HUES48 (cell line): ENCODE results near the gene CARD19.
A peak's percentile ranks its signal among the peaks of the same experiment; 100 is the strongest.

Source experiments
- H3K27ac ChIP-seq: one replicate; pipeline ENCODE4 v1.7.0; 2013; ENCODE audit warnings: low read depth, low read length, inconsistent platforms
- H3K27me3 ChIP-seq: 2 replicates; pipeline ENCODE4 v1.6.1; 2013; ENCODE audit warnings: mild to moderate bottlenecking, low read length; ENCODE audit not compliant: control insufficient read depth, insufficient read depth
- H3K36me3 ChIP-seq: 2 replicates; pipeline ENCODE4 v1.6.1; 2013; ENCODE audit warnings: low read length; ENCODE audit not compliant: control insufficient read depth, insufficient read depth
- H3K4me1 ChIP-seq: 2 replicates; pipeline ENCODE4 v1.6.1; 2013; ENCODE audit warnings: mild to moderate bottlenecking, low read length; ENCODE audit not compliant: control insufficient read depth, insufficient read depth
- H3K4me3 ChIP-seq: 2 replicates; pipeline ENCODE4 v1.5.1; 2013; ENCODE audit warnings: mild to moderate bottlenecking, low read depth, low read length
- H3K9ac ChIP-seq: 2 replicates; pipeline ENCODE4 v1.6.1; 2013; ENCODE audit warnings: mild to moderate bottlenecking, low read depth, low read length, moderate library complexity
- H3K9me3 ChIP-seq: 2 replicates; pipeline ENCODE4 v1.6.1; 2013; ENCODE audit warnings: low read length; ENCODE audit not compliant: control insufficient read depth, insufficient read depth

Gene CARD19

GRCh38 chr9:93057703-93058354, 38.2 kb upstream of the CARD19 start:
- no peaks in the 10 kb centered on the region for H3K36me3 ChIP-seq
- H3K27ac ChIP-seq: no peak overlapping the region
- peaks cover 33% of the 10 kb centered on the region for H3K4me1 ChIP-seq
- H3K4me3 ChIP-seq: peak overlapping the region; percentile 42; the same call in 1 of the 2 replicates
- H3K27me3 ChIP-seq: peaks cover 7% of the 10 kb centered on the region
- H3K9ac ChIP-seq: no peak overlapping the region
- H3K9me3 ChIP-seq: no peaks in the 10 kb centered on the region

- H3K4me1 ChIP-seq: peaks cover 26% of the 10 kb centered on the region
Observed at GRCh38 chr9:93058355-93059010, 37.5 kb upstream of the CARD19 start, which contains the start of gene SUSD3. SUSD3 (plus strand) TSS chr9:93058701; CDS start chr9:93058743, 42 bp downstream.

GRCh38 chr9:93059011-93059714, 36.9 kb upstream of the CARD19 start:
- Histone ChIP-seq H3K4me3 (peak overlapping the region; percentile 56), H3K27me3 (peaks cover 7% of the 10 kb centered on the region), H3K9me3 (no peaks in the 10 kb centered on the region), H3K9ac (no peak overlapping the region), H3K4me1 (peaks cover 19% of the 10 kb centered on the region; the same call in 1 of the 2 replicates), H3K36me3 (no peaks in the 10 kb centered on the region), H3K27ac (peak overlapping the region; percentile 3)

More at GRCh38 chr9:93058355-93059010, 37.5 kb upstream of the CARD19 start, which contains the start of gene SUSD3:
- Histone ChIP-seq H3K36me3 (no peaks in the 10 kb centered on the region), H3K9ac (no peak within 1 kb of the TSS), H3K4me3 (peak within 1 kb of the TSS; percentile 56), H3K27me3 (peaks cover 7% of the 10 kb centered on the region), H3K27ac (peak within 1 kb of the TSS; percentile 3), H3K9me3 (no peaks in the 10 kb centered on the region)

GRCh38 chr9:93059715-93060578, 36.1 kb upstream of the CARD19 start:
- no peaks in the 10 kb centered on the region for H3K36me3 ChIP-seq
- no peak overlapping the region for H3K9ac ChIP-seq
- peaks cover 19% of the 10 kb centered on the region; the same call in 1 of the 2 replicates for H3K4me1 ChIP-seq
- H3K4me3 ChIP-seq: no peak overlapping the region
- peak overlapping the region; percentile 3 for H3K27ac ChIP-seq
- H3K27me3 ChIP-seq: peaks cover 7% of the 10 kb centered on the region
- no peaks in the 10 kb centered on the region for H3K9me3 ChIP-seq

- Histone ChIP-seq H3K9ac (no peak overlapping the region), H3K4me1 (peaks cover 19% of the 10 kb centered on the region; the same call in 1 of the 2 replicates), H3K4me3 (no peak overlapping the region), H3K9me3 (no peaks in the 10 kb centered on the region), H3K27me3 (peaks cover 7% of the 10 kb centered on the region), H3K27ac (no peak overlapping the region), H3K36me3 (no peaks in the 10 kb centered on the region)
Observed at GRCh38 chr9:93060746-93061259, 35.2 kb upstream of the CARD19 start.

GRCh38 chr9:93061260-93061751, 34.7 kb upstream of the CARD19 start:
- Histone ChIP-seq H3K9me3 (no peaks in the 10 kb centered on the region), H3K4me1 (peaks cover 19% of the 10 kb centered on the region; the same call in 1 of the 2 replicates), H3K9ac (no peak overlapping the region), H3K27me3 (peaks cover 7% of the 10 kb centered on the region), H3K27ac (no peak overlapping the region), H3K4me3 (no peak overlapping the region), H3K36me3 (no peaks in the 10 kb centered on the region)

GRCh38 chr9:93061791-93062763, 33.9 kb upstream of the CARD19 start:
- no peak overlapping the region for H3K4me3 ChIP-seq
- H3K9me3 ChIP-seq: no peaks in the 10 kb centered on the region
- peaks cover 14% of the 10 kb centered on the region; the same call in 1 of the 2 replicates for H3K4me1 ChIP-seq
- H3K9ac ChIP-seq: no peak overlapping the region
- no peaks in the 10 kb centered on the region for H3K36me3 ChIP-seq
- H3K27ac ChIP-seq: no peak overlapping the region
- H3K27me3 ChIP-seq: peaks cover 7% of the 10 kb centered on the region

- H3K9ac ChIP-seq: no peak overlapping the region
- no peak overlapping the region for H3K4me3 ChIP-seq
- peaks cover 8% of the 10 kb centered on the region; the same call in 1 of the 2 replicates for H3K4me1 ChIP-seq
Observed at GRCh38 chr9:93064392-93065134, 31.5 kb upstream of the CARD19 start.

GRCh38 chr9:93065135-93065720, 30.8 kb upstream of the CARD19 start:
- no peaks in the 10 kb centered on the region for H3K36me3 ChIP-seq
- no peaks in the 10 kb centered on the region for H3K27me3 ChIP-seq
- no peak overlapping the region for H3K27ac ChIP-seq
- peaks cover 3% of the 10 kb centered on the region; the same call in 1 of the 2 replicates for H3K4me1 ChIP-seq
- H3K9me3 ChIP-seq: no peaks in the 10 kb centered on the region
- H3K4me3 ChIP-seq: no peak overlapping the region
- H3K9ac ChIP-seq: no peak overlapping the region

More at GRCh38 chr9:93064392-93065134, 31.5 kb upstream of the CARD19 start:
- Histone ChIP-seq H3K27me3 (peaks cover 2% of the 10 kb centered on the region; the same call in 1 of the 2 replicates), H3K27ac (no peak overlapping the region), H3K36me3 (no peaks in the 10 kb centered on the region), H3K9me3 (no peaks in the 10 kb centered on the region)
